Thyroid gland (tissue), 4 donors: ENCODE results near the gene WFDC10B.

Experiments
- CTCF ChIP-seq, 6 experiments: fragments of 200-600 bp in 3 of 6; fragments of 450-650 bp in 3 of 6; sonication (generic) in 3 of 6; IDR thresholded peaks; one replicate each; pipeline ENCODE4 v1.5.1; 2016 to 2019; ENCODE audit warnings: antibody characterized with exemption in 6 of 6, mild to moderate bottlenecking in 2 of 6, inconsistent platforms in 1 of 6, moderate library complexity in 1 of 6
- POLR2A ChIP-seq, 2 donors: fragments of 450-650 bp; IDR thresholded peaks; one replicate each; pipeline ENCODE4 v1.6.1; 2017; ENCODE audit warnings: antibody characterized with exemption in 2 of 2, mild to moderate bottlenecking in 2 of 2, moderate library complexity in 1 of 2

- TF ChIP-seq CTCF (IDR thresholded peaks at IDR 0.05) (no peak), POLR2A (IDR thresholded peaks at IDR 0.05) (no peak)
Observed at GRCh38 chr20:45704969-45705637, at the start of gene WFDC10B.
